Hippocampal formation (tissue), 2 donors: ENCODE measurements around the gene PFKFB4.
A peak's percentile ranks its signal among the peaks of the same experiment; 100 is the strongest.

ENCODE experiments used
- DNase-seq, 2 donors: peaks; one replicate each; lab custom pipeline; 2025; lab: John Stamatoyannopoulos, UW

Gene PFKFB4

DNA sequence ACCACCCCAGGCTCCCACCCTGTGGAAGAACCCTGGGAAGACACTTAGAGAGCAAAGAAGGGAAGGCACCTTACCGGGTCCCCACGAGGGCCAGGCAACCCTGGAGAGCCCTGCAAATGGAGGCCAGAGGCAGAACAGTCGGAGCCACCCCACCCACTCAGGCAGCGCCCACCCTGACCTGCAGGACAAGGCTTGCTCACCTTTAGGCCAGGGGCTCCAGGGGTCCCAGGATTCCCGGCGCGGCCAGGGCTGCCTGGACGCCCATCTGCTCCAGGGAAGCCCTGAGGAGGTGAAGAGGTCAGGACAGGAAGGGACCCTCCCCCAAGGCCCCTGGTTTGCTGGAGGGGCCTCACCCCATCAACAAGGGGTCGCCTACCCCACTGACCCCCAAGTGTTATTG is 28.2 kb upstream of the PFKFB4 start:
- no peak for DNase-seq

- no peak for DNase-seq
These were observed 25.2 kb upstream of the PFKFB4 start for GRCh38 chr3:48581621-48582481.

DNA sequence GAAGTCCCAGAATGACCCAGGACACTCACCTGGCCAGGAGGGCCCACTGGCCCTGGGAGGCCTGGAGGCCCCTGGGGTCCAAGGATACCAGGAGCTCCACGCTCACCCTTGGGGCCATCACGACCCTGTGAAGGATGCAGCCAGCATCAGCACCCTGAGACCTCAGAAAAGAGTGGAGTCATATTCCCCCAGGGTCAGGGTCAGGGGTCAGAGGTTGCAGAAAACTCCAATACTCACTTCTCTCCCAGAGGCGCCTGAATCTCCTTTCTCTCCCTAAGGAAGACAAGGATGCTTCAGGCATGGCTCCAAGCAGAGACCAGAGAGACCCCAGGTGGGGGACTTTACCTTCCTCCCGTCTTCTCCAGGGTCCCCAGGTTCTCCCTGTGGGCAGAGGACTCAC is 20.0 kb upstream of the PFKFB4 start:
- no peak for DNase-seq

GRCh38 chr3:48575366-48575765 is 18.8 kb upstream of the PFKFB4 start:
- no peak for DNase-seq

DNA sequence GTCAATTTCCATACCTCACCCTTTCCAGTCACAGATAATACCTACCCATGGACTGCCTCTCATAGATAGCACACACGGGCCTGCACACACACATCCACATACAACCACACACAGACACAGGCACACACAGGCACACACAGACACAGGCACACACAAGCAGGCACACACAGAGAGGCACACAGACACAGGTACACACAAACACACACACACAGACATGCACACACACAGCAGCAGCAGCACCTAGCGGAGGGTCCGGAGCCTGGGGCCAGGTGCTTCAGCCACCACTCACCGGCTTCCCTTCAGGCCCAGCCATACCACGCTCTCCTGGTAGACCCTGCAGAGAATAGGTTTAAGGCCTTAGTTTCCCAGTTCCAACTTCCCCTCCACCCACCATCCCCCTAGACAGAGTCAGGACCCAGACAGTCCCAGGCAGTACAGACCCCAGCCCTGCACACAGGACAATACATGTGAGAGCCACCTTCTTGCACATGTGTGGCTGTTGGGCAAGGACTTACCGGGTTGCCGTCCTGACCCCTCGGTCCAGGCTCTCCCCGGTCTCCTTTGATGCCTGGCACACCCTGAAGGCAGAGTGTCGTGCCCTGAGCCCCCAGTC is 17.5 kb upstream of the PFKFB4 start:
- no peak for DNase-seq

GRCh38 chr3:48572517-48572916 is 15.9 kb upstream of the PFKFB4 start:
- DNase-seq, result no peak

DNA sequence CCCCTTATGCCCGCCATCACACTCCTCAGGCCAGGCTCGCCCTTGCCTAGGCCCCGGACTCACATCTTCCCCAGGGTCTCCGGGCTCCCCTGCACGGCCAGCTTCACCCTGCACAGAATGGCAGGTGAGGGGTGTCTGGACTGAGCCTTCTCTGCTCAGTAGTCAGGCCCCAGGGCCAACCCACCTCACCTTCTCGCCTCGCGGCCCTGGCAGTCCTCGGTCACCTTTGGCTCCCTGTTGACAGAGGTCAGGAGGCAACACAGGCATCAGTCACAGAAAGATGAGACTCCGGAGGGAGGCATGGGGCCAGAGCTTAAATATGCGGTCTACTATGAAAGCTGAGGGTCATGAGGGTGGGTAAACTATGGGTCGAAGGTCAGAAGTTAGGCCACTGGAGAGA is 15.3 kb upstream of the PFKFB4 start:
- no peak for DNase-seq

DNA sequence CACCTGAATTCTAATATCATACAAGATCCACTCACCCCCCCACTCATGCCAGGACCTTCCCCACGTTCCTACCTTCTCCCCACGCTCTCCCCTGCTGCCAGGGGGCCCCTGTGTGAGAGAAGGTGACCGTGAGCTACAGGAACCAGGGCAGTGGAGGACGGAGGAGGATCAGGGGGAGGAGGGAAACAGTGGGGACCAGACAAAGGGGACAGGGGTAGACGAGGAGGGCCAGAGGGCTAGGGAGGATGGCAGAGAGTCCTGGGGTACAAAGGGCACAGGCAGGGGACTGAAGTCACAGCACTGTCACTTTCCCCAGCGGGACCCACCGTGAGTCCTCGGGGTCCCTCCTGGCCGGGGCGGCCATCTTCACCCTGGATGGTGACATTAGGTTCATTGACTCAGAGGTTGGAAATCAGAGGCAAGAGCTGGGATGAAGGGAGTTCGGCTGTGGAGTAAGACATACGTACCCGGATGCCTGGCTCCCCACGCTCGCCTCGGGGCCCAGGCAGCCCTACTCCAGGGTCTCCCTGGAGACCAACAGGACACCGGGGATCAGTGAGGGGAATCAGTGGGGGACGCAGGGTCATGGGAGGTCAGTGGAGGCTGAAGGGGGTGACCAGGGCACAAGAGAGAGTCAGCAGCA is 13.3 kb upstream of the PFKFB4 start:
- no peak for DNase-seq

- DNase-seq, result no peak
These were observed 12.8 kb upstream of the PFKFB4 start for GRCh38 chr3:48569400-48569799.

DNA sequence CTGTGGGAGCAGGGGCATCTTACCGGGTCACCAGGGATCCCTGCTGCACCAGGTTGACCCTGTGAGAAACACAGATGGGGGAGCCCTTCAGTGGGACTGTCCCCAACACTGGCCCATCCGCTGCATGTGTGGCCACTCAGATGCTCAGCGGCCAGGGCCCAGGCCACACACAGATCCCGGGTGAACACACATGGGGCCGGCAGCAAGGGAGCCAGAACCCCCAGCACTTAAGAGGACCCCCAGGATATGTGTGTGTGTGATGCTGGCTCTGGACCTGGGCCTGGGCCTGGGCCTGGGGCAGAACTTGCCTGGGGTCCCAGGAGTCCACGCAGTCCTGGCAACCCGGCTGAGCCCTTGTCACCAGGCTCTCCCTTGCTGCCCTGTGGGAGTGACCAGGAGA is 11.9 kb upstream of the PFKFB4 start:
- no peak for DNase-seq

DNA sequence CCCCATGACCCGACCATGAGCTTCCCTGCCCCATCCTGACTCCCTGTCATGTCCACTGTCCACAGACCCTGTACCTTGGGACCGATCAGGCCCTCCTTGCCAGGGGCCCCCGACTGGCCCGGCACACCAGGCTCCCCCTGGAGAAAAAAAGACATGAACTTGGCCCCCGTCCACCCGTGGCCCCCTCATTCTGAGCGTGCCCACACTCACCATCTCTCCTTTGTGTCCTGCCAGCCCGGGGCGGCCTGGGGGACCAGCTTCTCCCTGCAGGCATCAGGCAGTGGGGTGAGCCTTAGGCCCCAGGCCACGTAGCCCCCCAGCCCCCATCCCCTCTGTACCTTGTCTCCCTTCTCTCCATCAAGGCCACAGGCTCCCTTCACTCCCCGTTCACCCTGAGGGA is 10.9 kb upstream of the PFKFB4 start:
- DNase-seq, result no peak

DNA sequence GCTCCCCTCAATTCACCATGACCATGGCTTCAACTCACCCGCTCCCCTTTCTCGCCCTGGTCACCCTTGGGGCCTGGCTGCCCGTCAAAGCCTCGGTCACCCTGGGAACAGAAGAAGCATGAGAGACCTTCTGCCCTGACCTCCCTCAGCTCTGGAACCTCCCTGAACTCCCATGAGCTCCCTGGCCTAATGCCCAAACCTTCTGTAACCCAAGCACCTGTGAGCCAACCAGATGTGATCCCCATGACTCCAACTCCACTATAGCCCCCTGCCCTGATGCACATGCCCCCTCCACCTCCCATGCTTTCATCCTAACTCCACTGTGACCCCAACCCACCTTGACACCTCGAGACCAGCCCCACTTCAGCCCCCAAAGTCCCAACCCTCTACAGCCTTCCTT is 10.5 kb upstream of the PFKFB4 start:
- no peak for DNase-seq

- no peak for DNase-seq
These were observed 9.8 kb upstream of the PFKFB4 start for GRCh38 chr3:48566401-48566760.

GRCh38 chr3:48565591-48566400 is 9.2 kb upstream of the PFKFB4 start:
- DNase-seq, result no peak

GRCh38 chr3:48565186-48565585 is 8.6 kb upstream of the PFKFB4 start:
- DNase-seq, result no peak

GRCh38 chr3:48564667-48565066 is 8.1 kb upstream of the PFKFB4 start:
- no peak for DNase-seq

DNA sequence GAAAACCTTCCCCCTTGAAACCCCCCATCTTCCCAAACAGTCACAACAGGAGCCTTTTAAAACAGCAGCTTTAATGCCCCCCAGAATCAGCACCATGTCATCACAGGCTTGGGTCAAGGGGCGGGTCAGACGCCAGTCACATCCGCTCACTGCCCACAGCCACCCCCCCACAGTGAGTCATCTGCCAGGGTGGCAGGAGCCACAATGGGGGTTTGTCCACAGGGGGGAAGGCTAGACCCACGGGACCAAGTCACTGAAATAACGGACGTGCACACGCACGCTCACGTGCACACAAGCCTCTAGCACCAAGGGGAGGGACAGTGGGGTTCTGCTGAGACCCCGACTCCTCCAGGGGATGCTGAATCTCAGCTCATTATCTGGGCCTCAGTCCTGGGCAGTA is 7.4 kb upstream of the PFKFB4 start:
- DNase-seq, result peak; percentile 10 to 21

- no peak for DNase-seq
These were observed 6.8 kb upstream of the PFKFB4 start, which contains the start of gene UCN2 for GRCh38 chr3:48563382-48563918. Gene UCN2 (minus strand): TSS chr3:48563781. CDS start chr3:48563124, 657 bp downstream.

- no peak for DNase-seq
These were observed 5.9 kb upstream of the PFKFB4 start for GRCh38 chr3:48562367-48563095.

- peak in 1 of 2 donors; percentile 27 for DNase-seq
These were observed 4.6 kb upstream of the PFKFB4 start for GRCh38 chr3:48561045-48561736.

GRCh38 chr3:48560648-48561018 is 4.0 kb upstream of the PFKFB4 start:
- no peak for DNase-seq
